Uterus (tissue), 2 donors: ENCODE data around the gene LOXL1.

Experiments
- CTCF ChIP-seq, 4 experiments: fragments of 200-600 bp in 2 of 4; fragments of 450-650 bp in 2 of 4; sonication (generic) in 2 of 4; IDR thresholded peaks; one replicate each; pipeline ENCODE4 v1.5.1; 2016 to 2019; ENCODE audit warnings: antibody characterized with exemption in 4 of 4, mild to moderate bottlenecking in 2 of 4, moderate library complexity in 1 of 4
- POLR2A ChIP-seq, 2 donors: fragments of 450-650 bp; IDR thresholded peaks; one replicate each; pipeline ENCODE4 v1.6.1; 2016; ENCODE audit warnings: antibody characterized with exemption in 2 of 2, mild to moderate bottlenecking in 1 of 2, moderate library complexity in 1 of 2

GRCh38 chr15:73944161-73945129, 18.2 kb downstream of the LOXL1 start:
- TF ChIP-seq CTCF (IDR thresholded peaks at IDR 0.05), result no peak
- no peak for TF ChIP-seq POLR2A (IDR thresholded peaks at IDR 0.05)
